Retinal pigment epithelial cell (primary cell): ENCODE results near the gene EBF4.
"Not testable (repeated sequence)": the region's sequence is repeated elsewhere in the genome, so short reads cannot be mapped to it uniquely, and the experiment has no call there.

Source experiments
- DNase-seq: peaks from one replicate; pipeline ENCODE4 v3.0.0-alpha.2; 2010; ENCODE audit warnings: low read depth
- H3K4me3 ChIP-seq: 2 replicates; pipeline ENCODE4 v1.5.1; 2011; ENCODE audit warnings: mild to moderate bottlenecking, low read length, control low read depth, moderate library complexity
- TF ChIP-seq, protein P1 (sequence below): conservative IDR thresholded peaks from 2 replicates; pipeline ENCODE4 v1.5.1; 2011; ENCODE audit warnings: low read depth, low read length, control low read depth, inconsistent platforms

The EBF4 gene

DNA sequence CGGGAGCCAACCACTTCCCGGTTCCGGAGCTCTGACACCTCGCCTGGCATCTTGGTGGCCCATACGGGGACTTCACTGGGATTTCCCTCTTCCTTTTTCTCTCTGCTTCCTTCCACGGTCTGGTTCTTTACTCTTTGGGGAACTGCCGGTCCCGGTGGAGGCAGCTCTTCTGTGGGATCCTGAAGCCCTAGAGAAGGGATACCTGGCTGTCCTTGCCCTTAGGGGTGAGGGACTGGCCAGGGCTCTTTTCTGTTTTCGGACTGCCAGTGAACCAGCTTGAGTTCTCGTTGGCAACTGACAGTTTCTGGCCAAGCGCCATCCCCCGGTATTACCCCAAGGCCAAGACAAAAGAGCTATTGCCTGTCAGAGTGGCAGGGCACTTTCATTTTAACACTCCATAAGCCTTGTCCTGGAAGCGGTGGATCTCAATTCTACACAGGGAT, 108.7 kb downstream of the EBF4 start:
- DNase-seq = no peak

DNA sequence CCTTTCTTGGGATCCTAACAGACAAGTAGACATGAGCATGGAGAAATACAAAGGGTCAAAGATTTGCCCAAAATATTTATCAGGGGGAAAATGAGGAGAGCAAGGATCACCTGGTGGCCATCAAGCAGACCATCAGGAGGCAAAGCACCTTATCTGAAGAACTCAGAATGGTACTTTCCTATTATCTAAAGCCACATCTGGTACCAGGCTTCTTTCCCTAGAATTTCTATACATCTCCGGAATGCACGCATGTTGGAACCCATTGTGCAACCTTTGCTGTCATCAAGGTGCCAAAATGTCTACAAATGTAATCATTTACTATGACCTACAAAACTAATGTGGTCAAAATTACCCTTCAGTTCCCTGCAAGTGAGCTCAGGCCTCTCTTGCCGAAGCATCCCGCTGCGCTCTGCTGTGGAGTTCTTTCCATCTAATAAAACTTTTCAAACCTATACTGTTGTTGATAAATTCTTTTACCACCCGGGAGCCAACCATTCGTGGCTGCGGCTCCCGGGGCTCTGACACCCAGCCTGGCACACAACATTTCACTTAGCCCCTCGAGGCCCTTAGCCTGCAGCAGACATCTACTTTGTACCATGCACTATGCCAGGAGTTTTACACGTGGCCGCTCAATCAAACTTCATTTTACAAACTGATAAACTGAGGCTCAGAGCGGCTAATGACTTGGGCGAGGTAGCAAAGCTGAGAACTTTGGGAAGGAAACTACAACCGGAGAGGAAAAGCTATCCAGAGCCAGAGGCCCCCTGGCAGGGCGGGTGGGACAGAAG, 111.7 kb downstream of the EBF4 start:
- no peak for DNase-seq
- TF ChIP-seq, protein P1, sequence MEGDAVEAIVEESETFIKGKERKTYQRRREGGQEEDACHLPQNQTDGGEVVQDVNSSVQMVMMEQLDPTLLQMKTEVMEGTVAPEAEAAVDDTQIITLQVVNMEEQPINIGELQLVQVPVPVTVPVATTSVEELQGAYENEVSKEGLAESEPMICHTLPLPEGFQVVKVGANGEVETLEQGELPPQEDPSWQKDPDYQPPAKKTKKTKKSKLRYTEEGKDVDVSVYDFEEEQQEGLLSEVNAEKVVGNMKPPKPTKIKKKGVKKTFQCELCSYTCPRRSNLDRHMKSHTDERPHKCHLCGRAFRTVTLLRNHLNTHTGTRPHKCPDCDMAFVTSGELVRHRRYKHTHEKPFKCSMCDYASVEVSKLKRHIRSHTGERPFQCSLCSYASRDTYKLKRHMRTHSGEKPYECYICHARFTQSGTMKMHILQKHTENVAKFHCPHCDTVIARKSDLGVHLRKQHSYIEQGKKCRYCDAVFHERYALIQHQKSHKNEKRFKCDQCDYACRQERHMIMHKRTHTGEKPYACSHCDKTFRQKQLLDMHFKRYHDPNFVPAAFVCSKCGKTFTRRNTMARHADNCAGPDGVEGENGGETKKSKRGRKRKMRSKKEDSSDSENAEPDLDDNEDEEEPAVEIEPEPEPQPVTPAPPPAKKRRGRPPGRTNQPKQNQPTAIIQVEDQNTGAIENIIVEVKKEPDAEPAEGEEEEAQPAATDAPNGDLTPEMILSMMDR = no peak
- no peak overlapping the region for H3K4me3 ChIP-seq

More for the DNA sequence above, 108.7 kb downstream of the EBF4 start:
- TF ChIP-seq, protein P1 = no peak
- no peak overlapping the region for H3K4me3 ChIP-seq

DNA sequence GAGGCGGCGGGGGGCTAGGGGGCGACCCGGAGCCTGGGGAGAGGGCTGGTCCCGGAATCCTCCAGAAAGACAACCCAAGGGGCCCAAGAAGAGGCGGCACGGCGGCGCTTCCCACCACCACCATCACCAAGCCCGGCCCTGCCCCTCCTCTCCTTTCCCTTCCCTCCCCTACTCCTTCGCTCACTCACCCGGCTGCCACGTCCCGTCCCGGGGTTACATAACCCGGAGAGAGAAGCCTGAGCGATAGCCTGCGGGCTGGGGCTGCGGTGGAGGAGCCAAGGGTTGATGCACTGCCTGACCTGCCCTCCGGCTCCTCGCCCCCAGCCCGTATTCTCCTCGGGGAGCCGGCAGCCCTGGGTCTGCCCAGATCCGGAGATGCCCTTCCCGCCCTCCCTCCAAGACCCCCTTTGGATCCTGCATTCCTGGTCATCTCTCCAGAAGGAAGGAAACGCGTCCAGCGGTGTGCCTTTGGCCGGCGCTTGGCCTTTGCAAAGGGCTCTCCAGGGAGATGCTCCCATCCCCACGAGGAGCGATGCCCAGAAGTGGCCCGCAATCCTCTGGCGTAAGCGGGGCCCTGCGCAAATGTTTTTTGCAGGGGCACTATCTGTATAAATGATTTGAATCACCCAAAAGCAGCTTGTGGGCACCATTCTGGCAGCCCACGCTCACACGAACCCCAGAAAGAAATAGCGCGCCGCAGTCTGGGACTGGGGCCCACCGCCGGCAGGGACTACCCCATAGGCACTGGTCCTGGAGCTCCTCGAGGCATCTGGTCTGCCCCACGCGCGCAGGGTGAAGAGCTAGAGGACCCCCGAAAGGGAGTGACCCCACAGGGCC, 112.5 kb downstream of the EBF4 start:
- DNase-seq = no peak
- H3K4me3 ChIP-seq = no peak overlapping the region
- TF ChIP-seq, protein P1 = no peak

- H3K4me3 ChIP-seq = no peak overlapping the region
- TF ChIP-seq, protein P1 = no peak
Observed at GRCh38 chr20:2805689-2806350, 113.2 kb downstream of the EBF4 start.

GRCh38 chr20:2806351-2806701, 113.7 kb downstream of the EBF4 start:
- no peak for DNase-seq

More at GRCh38 chr20:2805689-2806350, 113.2 kb downstream of the EBF4 start:
- DNase-seq = no peak

DNA sequence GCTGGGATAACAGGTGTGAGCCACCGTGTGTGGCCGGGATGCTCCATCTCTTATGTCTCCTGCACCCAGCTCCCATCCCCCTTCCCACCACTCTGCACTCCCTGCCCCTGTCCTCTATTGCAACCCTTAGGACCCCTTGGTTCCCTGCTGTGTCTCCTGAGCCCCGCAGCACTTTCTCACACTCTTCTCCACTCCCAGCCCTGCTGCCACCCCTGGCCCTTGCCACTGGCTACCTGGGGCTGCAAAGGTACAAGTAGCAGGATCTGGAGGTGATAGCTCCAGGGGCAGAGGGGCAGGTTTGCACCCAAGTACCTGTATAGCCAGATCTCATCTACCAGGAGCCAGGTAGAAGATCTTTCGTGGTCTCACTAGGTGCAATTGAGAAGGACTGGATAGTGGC, 114.4 kb downstream of the EBF4 start:
- no peak for DNase-seq
- no peak overlapping the region for H3K4me3 ChIP-seq
- TF ChIP-seq, protein P1 = no peak

More at GRCh38 chr20:2806351-2806701, 113.7 kb downstream of the EBF4 start:
- no peak overlapping the region for H3K4me3 ChIP-seq
- TF ChIP-seq, protein P1 = no peak

- DNase-seq, H3K4me3 ChIP-seq: not testable (repeated sequence)
Observed at GRCh38 chr20:2807929-2808328, 115.3 kb downstream of the EBF4 start.
